SU-DHL-6 (cell line): ENCODE data around the gene GRIA1.

ENCODE experiments used
- H2AFZ ChIP-seq: fragments of 200-600 bp; sonication (generic); 2 replicates; pipeline ENCODE4 v1.6.1; 2014; ENCODE audit warnings: low read depth, mild to moderate bottlenecking, moderate library complexity, mixed read lengths, antibody characterized with exemption, low read length; ENCODE audit not compliant: severe bottlenecking
- H3F3A ChIP-seq: fragments of 200-600 bp; shearing (Covaris generic); 2 replicates; pipeline ENCODE4 v1.6.0; 2016; ENCODE audit warnings: antibody characterized with exemption, mild to moderate bottlenecking; ENCODE audit not compliant: insufficient read depth
- H3K27ac ChIP-seq: fragments of 200-600 bp; sonication (generic); 2 replicates; pipeline ENCODE4 v1.5.1; 2016; ENCODE audit warnings: low read depth, mild to moderate bottlenecking, low read length, moderate library complexity, mixed read lengths
- H3K27me3 ChIP-seq: fragments of 200-600 bp; sonication (generic), shearing (Covaris generic); 2 replicates; pipeline ENCODE4 v1.6.0; 2014; ENCODE audit warnings: mild to moderate bottlenecking, low read length
- H3K36me3 ChIP-seq: fragments of 200-600 bp; sonication (generic); 2 replicates; pipeline ENCODE4 v1.6.1; 2014; ENCODE audit warnings: mild to moderate bottlenecking, low read length, mixed read lengths
- H3K4me2 ChIP-seq: fragments of 300-600, 200-600 bp; shearing (Covaris generic), sonication (generic); 2 replicates; pipeline ENCODE4 v1.6.0; 2014; ENCODE audit warnings: low read length, low read depth, mild to moderate bottlenecking; ENCODE audit not compliant: poor library complexity, severe bottlenecking
- H3K4me3 ChIP-seq: fragments of 200-600 bp; sonication (generic); 2 replicates; pipeline ENCODE4 v1.5.1; 2014; ENCODE audit warnings: antibody characterized with exemption, low read length, mild to moderate bottlenecking, mixed read lengths; ENCODE audit not compliant: insufficient read depth, poor library complexity, severe bottlenecking
- H3K79me2 ChIP-seq: fragments of 200-600 bp; sonication (generic); 2 replicates; pipeline ENCODE4 v1.6.1; 2014; ENCODE audit warnings: mild to moderate bottlenecking, low read length, moderate library complexity; ENCODE audit not compliant: insufficient read depth
- H3K9ac ChIP-seq: fragments of 200-600 bp; sonication (generic); 2 replicates; pipeline ENCODE4 v1.7.0; 2014; ENCODE audit warnings: mild to moderate bottlenecking, low read length
- H3K9me2 ChIP-seq: fragments of 200-600 bp; sonication (generic); replicated peaks from 2 replicates; pipeline ENCODE4 v1.6.1; 2014; ENCODE audit warnings: low read length; ENCODE audit not compliant: insufficient read depth
- H3K9me3 ChIP-seq: fragments of 200-600 bp; sonication (generic); 2 replicates; pipeline ENCODE4 v1.6.1; 2014; ENCODE audit warnings: low read length, mixed read lengths; ENCODE audit not compliant: insufficient read depth
- H4K20me1 ChIP-seq: fragments of 200-600 bp; sonication (generic); 2 replicates; pipeline ENCODE4 v1.6.1; 2014; ENCODE audit warnings: low read depth, mild to moderate bottlenecking, antibody characterized with exemption, low read length, moderate library complexity, mixed read lengths
- EZH2phosphoT487 ChIP-seq: fragments of 200-600 bp; sonication (generic), shearing (Covaris generic); conservative IDR thresholded peaks from 2 replicates; pipeline ENCODE4 v1.6.1; 2018; ENCODE audit warnings: mild to moderate bottlenecking, antibody characterized with exemption, low read length, moderate library complexity, mixed read lengths
- TF ChIP-seq, protein P1 (sequence below): fragments of 200-600 bp; sonication (generic); IDR thresholded peaks from one replicate; pipeline ENCODE4 v1.5.1; 2017; ENCODE audit warnings: antibody characterized with exemption, mild to moderate bottlenecking, low read length, moderate library complexity; ENCODE audit not compliant: insufficient read depth, poor library complexity, severe bottlenecking

The GRIA1 gene

DNA sequence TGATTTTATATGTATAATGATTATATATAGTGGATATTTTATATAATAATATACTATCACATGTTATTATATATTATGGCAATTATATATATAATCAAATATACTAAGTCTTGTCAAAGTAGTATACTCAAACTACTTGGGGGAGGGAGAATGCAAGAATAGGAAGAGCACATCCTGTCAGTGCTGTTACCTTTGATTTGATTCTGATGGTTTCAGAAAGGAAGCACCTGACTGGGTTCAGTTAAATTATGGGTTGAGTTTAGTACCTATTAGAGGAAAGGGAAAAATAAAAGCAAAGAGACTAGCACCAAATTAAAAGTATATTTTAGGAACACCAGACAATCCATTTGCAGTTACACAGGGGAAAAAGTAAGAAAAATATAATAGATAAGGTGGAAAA, 107.6 kb downstream of the GRIA1 start:
- H4K20me1 ChIP-seq = no peaks in the 10 kb centered on the region; the same call in 1 of the 2 replicates
- H3K27ac ChIP-seq = no peak overlapping the region
- no peak overlapping the region for H3K4me3 ChIP-seq
- no peak overlapping the region for H3K4me2 ChIP-seq
- H3K9me3 ChIP-seq = no peaks in the 10 kb centered on the region
- no peaks in the 10 kb centered on the region for H3K27me3 ChIP-seq
- no peak overlapping the region for H2AFZ ChIP-seq
- H3K9ac ChIP-seq = no peak overlapping the region
- H3K79me2 ChIP-seq = no peaks in the 10 kb centered on the region
- no peaks in the 10 kb centered on the region for H3F3A ChIP-seq
- H3K9me2 ChIP-seq = no peaks in the 10 kb centered on the region
- TF ChIP-seq, protein P1, sequence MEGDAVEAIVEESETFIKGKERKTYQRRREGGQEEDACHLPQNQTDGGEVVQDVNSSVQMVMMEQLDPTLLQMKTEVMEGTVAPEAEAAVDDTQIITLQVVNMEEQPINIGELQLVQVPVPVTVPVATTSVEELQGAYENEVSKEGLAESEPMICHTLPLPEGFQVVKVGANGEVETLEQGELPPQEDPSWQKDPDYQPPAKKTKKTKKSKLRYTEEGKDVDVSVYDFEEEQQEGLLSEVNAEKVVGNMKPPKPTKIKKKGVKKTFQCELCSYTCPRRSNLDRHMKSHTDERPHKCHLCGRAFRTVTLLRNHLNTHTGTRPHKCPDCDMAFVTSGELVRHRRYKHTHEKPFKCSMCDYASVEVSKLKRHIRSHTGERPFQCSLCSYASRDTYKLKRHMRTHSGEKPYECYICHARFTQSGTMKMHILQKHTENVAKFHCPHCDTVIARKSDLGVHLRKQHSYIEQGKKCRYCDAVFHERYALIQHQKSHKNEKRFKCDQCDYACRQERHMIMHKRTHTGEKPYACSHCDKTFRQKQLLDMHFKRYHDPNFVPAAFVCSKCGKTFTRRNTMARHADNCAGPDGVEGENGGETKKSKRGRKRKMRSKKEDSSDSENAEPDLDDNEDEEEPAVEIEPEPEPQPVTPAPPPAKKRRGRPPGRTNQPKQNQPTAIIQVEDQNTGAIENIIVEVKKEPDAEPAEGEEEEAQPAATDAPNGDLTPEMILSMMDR = no peak
- TF ChIP-seq EZH2phosphoT487 = no peak
- no peaks in the 10 kb centered on the region for H3K36me3 ChIP-seq

DNA sequence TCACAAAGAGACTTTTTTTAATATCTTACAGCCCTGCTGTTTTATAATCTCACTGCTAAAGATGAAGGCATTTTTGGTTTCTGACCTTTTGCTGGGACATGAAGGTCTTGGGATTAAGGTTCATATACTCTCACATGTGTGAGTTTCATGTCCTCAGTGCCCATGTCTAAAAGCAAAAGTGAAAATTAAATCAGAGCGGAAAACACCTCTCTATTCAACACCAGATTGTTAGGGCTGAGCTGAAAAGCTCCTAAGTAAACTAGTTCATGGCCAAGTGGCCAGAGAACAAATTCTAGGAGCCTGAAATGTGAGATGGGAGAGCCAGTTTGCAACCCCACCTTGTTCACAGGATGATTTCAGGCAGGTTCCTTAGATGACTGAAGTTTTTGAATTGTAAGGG, 110.9 kb downstream of the GRIA1 start:
- Histone ChIP-seq H3K4me2 (no peak overlapping the region), H2AFZ (no peak overlapping the region), H3K36me3 (no peaks in the 10 kb centered on the region), H3K27ac (no peak overlapping the region), H3K9me2 (no peaks in the 10 kb centered on the region), H3K9me3 (no peaks in the 10 kb centered on the region), H3K79me2 (no peaks in the 10 kb centered on the region), H3F3A (no peaks in the 10 kb centered on the region), H4K20me1 (no peaks in the 10 kb centered on the region), H3K27me3 (no peaks in the 10 kb centered on the region), H3K9ac (no peak overlapping the region), H3K4me3 (no peak overlapping the region)
- TF ChIP-seq EZH2phosphoT487 = no peak
- TF ChIP-seq, protein P1 = no peak

DNA sequence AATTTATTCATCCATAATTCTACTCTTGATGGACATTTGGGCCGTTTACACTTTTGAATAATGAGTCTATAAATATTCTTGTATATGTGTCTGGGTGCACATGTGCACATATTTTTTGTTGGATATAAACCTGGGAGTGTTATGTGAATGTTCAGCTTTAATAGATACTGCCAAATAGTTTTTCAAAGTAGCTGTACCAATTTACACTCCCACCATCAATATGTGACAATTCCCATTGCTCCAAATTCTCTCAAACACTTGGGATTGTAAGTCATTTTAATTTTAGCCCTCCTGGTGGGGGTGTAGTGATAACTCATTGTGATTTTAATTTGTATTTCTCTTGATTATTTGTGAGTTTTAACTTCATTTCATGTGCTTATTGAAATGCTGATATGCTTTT, 114.9 kb downstream of the GRIA1 start:
- no peaks in the 10 kb centered on the region for H3K9me2 ChIP-seq
- H3F3A ChIP-seq = no peaks in the 10 kb centered on the region
- no peaks in the 10 kb centered on the region for H3K36me3 ChIP-seq
- H2AFZ ChIP-seq = no peak overlapping the region
- H3K9me3 ChIP-seq = no peaks in the 10 kb centered on the region
- no peaks in the 10 kb centered on the region for H3K27me3 ChIP-seq
- H3K9ac ChIP-seq = no peak overlapping the region
- no peak for TF ChIP-seq EZH2phosphoT487
- TF ChIP-seq, protein P1 = no peak
- no peak overlapping the region for H3K27ac ChIP-seq
- no peak overlapping the region for H3K4me2 ChIP-seq
- H4K20me1 ChIP-seq = no peaks in the 10 kb centered on the region
- H3K79me2 ChIP-seq = no peaks in the 10 kb centered on the region
- no peak overlapping the region for H3K4me3 ChIP-seq
